AG08396 (cell line): ENCODE data around the gene MMUT.
A peak's percentile ranks its signal among the peaks of the same experiment; 100 is the strongest.
"Not testable (repeated sequence)": the region's sequence is repeated elsewhere in the genome, so short reads cannot be mapped to it uniquely, and the experiment has no call there.

Experiments used
- DNase-seq: peaks from one replicate; pipeline ENCODE4 v3.0.0; 2012; ENCODE audit warnings: low spot score, mixed read lengths

The MMUT gene

GRCh38 chr6:49462927-49463611, at the start of gene MMUT, which contains the start of gene CENPQ:
TSS of gene MMUT (minus strand) at chr6:49463253. CDS start at chr6:49459466, 3,787 bp downstream.
TSS of gene CENPQ (plus strand) at chr6:49463370. CDS start at chr6:49470177, 6,807 bp downstream.
- DNase-seq = peak; percentile 94

- no peak for DNase-seq
Observed at GRCh38 chr6:49509342-49509741, 46.3 kb upstream of the MMUT start.

GRCh38 chr6:49506569-49507111, 43.6 kb upstream of the MMUT start:
- DNase-seq = no peak

- DNase-seq = no peak
Observed at GRCh38 chr6:49504666-49505065, 41.6 kb upstream of the MMUT start.

GRCh38 chr6:49499623-49500022, 36.6 kb upstream of the MMUT start, which contains the start of gene GLYATL3:
TSS of gene GLYATL3 (plus strand) at chr6:49499923. CDS start at chr6:49511991, 12,068 bp downstream.
- no peak for DNase-seq

- no peak for DNase-seq
Observed at GRCh38 chr6:49499126-49499525, 36.1 kb upstream of the MMUT start.

GRCh38 chr6:49497304-49497703, 34.3 kb upstream of the MMUT start:
- DNase-seq = no peak

GRCh38 chr6:49490633-49491032, 27.6 kb upstream of the MMUT start:
- DNase-seq = no peak

GRCh38 chr6:49483380-49483779, 20.3 kb upstream of the MMUT start:
- not testable (repeated sequence) for DNase-seq

GRCh38 chr6:49481846-49482245, 18.8 kb upstream of the MMUT start:
- not testable (repeated sequence) for DNase-seq

GRCh38 chr6:49479308-49479970, 16.4 kb upstream of the MMUT start:
- no peak for DNase-seq

GRCh38 chr6:49476564-49476963, 13.5 kb upstream of the MMUT start:
- not testable (repeated sequence) for DNase-seq

GRCh38 chr6:49468042-49468441, 5.0 kb upstream of the MMUT start:
- DNase-seq = no peak

GRCh38 chr6:49464691-49465090, 1.6 kb upstream of the MMUT start:
- no peak for DNase-seq

GRCh38 chr6:49463612-49463967, 537 bp upstream of the MMUT start:
- no peak for DNase-seq

GRCh38 chr6:49462599-49462926, 490 bp downstream of the MMUT start:
- DNase-seq = no peak

- DNase-seq = no peak
Observed at GRCh38 chr6:49462071-49462470, 982 bp downstream of the MMUT start.

- no peak for DNase-seq
Observed at GRCh38 chr6:49457771-49458170, 5.3 kb downstream of the MMUT start.

- DNase-seq = no peak
Observed at GRCh38 chr6:49454787-49455709, 8.0 kb downstream of the MMUT start.

GRCh38 chr6:49453221-49453620, 9.8 kb downstream of the MMUT start:
- no peak for DNase-seq

GRCh38 chr6:49430866-49431265, 32.2 kb downstream of the MMUT start:
- no peak for DNase-seq

- no peak for DNase-seq
Observed at GRCh38 chr6:49430187-49430586, 32.9 kb downstream of the MMUT start.
